GM18499 (cell line): ENCODE results near the gene GPR152.
"Not testable (repeated sequence)": the region's sequence is repeated elsewhere in the genome, so short reads cannot be mapped to it uniquely, and the experiment has no call there.

Source experiments
- ATAC-seq: cut with Tn5 transposase; IDR thresholded peaks from one replicate; pipeline ENCODE4 v1.9.1; 2021; ENCODE audit warnings: moderate number of reproducible peaks; ENCODE audit not compliant: insufficient read depth, unreplicated experiment

Gene GPR152

GRCh38 chr11:67489885-67490726 lies 37.6 kb upstream of the GPR152 start:
- ATAC-seq, result no peak

DNA sequence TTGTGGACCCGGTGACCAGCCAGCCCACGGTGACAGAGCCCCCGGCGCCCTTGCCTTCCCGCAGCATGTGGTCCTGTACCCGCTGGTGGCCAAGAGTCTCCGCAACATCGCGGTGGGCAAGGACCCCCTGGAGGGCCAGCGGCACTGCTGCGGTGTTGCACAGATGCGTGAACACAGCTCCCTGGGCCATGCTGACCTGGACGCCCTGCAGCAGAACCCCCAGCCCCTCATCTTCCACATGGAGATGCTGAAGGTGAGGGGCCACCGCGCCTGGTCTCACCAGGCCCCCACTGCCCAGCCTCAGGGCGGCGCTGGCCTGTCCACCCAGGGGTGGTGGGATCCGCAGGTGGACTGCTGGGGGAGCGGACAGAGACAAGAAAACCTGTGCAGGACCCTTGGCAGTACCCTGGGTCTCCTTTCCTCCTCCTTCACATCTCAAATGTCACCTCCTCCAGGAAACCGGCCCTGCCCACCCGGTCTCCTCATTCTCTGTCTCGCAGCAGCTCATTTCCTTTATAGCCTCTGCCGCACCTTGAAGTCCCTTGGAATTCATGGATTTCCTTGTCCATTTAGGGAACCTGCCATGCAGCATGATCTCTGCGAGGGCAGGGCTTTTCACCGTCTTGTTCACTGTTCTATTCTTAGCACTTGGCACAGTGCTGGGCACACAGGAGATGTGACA lies 36.8 kb upstream of the GPR152 start:
- ATAC-seq, result no peak

GRCh38 chr11:67486481-67487195 lies 34.1 kb upstream of the GPR152 start:
- ATAC-seq, result no peak

- not testable (repeated sequence) for ATAC-seq
Observed at GRCh38 chr11:67485873-67486361, 33.4 kb upstream of the GPR152 start.

DNA sequence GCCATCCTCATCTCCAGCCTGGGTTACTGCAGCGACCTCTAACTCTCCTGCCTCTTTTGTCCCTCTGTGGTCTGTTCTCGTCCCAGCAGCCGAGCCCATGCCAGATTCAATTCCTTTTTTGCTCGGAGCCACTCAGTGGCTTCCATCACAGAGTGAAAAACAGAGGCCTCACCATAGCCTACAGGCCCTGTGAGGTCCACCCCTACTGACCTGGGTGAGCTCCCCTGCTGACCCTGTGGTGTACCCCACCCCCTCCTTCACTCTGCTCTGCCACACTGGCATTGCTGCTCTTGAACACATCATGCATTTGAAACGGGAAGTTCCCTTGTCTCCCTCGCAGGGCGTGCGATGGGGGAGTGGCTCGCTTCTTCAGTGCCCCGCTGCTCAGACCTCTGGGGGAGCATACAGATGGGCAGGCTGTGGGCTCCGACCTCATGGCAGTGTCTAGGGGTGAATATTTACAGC lies 32.4 kb upstream of the GPR152 start:
- ATAC-seq, result no peak

- ATAC-seq, result no peak
Observed at GRCh38 chr11:67483831-67484665, 31.5 kb upstream of the GPR152 start.

GRCh38 chr11:67482827-67483798 lies 30.6 kb upstream of the GPR152 start, which contains the start of gene AIP:
Gene AIP, plus strand, starts transcription at chr11:67483026. Its CDS starts 133 bp downstream, at chr11:67483159.
- peak; percentile 47 for ATAC-seq

DNA sequence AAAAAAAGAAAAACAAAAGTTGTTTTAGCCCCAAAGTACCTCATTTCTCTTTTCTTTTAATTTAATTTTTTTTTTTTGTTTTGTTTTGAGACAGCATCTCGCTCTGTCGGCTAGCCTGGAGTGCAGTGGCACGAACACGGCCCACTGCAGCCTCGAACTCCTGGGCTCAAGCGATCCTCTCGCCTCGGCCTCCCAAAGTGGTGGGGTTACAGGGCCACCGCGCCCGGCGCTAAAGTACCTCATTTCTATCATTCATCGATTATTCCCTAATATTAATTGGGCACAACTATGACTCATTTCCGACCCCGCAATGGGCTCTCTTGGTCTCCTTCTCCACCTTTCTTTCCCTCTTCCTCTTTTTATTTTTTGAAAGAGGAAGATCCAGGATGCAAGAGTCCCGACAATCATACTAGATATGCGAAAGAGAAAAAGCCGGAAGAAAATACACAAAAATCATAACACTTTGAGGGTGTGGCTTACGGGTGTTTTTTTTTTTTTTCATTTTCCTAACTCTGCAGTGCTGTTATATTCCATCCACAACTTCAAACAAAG lies 29.8 kb upstream of the GPR152 start:
- ATAC-seq, result no peak

DNA sequence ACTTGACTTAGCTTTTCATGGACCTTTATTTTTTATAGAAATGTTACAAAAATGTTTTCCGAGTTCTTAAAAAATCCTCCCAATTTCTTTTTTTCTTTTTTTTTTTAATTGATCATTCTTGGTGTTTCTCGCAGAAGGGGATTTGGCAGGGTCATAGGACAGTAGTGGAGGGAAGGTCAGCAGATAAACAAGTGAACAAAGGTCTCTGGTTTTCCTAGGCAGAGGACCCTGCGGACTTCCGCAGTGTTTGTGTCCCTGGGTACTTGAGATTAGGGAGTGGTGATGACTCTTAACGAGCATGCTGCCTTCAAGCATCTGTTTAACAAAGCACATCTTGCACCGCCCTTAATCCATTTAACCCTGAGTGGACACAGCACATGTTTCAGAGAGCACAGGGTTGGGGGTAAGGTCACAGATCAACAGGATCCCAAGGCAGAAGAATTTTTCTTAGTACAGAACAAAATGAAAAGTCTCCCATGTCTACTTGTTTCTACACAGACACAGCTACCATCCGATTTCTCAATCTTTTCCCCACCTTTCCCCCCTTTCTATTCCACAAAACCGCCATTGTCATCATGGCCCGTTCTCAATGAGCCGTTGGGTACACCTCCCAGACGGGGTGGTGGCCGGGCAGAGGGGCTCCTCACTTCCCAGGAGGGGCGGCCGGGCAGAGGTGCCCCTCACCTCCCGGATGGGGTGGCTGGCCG lies 25.0 kb upstream of the GPR152 start:
- not testable (repeated sequence) for ATAC-seq

DNA sequence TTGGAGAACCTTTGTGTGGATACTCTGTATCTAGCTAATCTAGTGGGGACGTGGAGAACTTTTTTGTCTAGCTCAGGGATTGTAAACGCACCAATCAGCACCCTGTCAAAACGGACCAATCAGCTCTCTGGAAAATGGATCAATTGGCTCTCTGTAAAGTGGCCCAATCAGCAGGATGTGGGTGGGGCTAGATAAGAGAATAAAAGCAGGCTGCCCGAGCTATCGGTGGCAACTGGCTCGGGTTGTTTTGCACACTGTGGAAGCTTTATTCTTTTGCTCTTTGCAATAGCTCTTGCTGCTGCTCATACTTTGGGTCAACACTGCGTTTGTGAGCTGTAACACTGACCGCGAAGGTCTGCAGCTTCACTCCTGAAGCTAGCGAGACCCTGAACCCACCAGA lies 24.2 kb upstream of the GPR152 start:
- ATAC-seq, result not testable (repeated sequence)

- ATAC-seq, result no peak
Observed at GRCh38 chr11:67472882-67473281, 20.4 kb upstream of the GPR152 start.

- ATAC-seq, result no peak
Observed at GRCh38 chr11:67470337-67471002, 17.9 kb upstream of the GPR152 start.

DNA sequence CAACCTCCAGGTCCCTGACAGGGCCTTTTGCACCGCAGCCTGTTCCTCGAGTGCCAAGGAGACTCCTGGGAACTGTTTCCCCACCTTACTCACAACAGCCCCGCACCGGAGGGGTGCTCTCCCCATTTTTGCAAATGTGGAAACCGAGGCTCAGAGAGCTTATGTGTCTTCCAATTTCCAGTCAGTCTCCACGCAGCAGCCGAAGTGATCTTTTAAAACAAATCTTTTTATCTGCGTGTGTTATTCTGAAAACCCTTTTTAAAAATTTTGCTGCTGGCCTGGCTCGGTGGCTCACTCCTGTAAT lies 16.9 kb upstream of the GPR152 start:
- no peak for ATAC-seq

DNA sequence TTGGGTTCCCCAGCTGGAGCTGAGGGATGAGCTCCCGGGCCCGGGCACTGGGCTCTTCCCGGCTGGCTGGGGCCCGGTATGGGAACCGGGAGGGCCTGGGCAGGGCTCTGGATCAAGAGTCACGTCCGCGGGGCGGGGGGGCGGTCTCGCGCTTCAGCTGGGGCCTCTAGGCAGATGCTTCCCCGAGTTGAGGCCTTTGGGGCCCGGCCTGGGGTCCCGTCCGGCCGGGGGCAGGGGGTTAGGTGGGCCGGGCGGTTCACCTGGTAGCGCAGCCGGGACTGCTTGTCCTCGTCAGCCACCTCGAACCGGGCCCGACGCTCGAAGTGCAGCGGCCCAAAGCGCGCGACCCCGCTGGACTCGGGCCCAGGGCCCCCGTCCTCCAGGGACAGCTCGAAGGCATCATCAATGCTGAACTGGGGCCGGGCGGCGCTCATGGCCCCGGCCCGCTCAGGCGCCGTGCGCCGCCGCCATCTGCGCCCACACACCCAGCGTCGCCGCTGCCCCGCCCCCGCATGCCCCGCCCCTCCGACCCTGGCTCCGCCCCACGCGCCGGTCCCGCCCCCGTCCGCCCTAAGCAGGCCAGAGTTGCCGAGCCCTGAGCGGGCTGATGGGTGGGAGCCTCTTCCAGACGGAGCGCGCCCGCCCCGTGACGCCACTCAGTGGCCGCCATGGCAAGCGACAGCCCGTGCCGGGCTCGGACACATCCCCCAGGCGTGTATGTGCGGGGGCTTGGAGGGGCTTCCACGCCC lies 16.4 kb upstream of the GPR152 start, which contains the start of gene TMEM134:
Gene TMEM134 (minus strand): TSS at position 493 of the 749 bp plus-strand sequence. CDS start 59 bp downstream, at position 434.
- ATAC-seq, result no peak

GRCh38 chr11:67468456-67468758 lies 15.9 kb upstream of the GPR152 start:
- ATAC-seq, result no peak

GRCh38 chr11:67468056-67468455 lies 15.5 kb upstream of the GPR152 start:
- ATAC-seq, result no peak
